ENCODE measurements around the gene GALNTL6. TPM values are rescaled to one million over a fixed set of nuclear protein-coding genes. Genes with fewer than 3 reads are reported as not detected.

The GALNTL6 gene
- total and polyA plus RNA-seq, 4 donors: 0.08 to 0.09 (median 0.09) TPM; not detected in 1

DNA sequence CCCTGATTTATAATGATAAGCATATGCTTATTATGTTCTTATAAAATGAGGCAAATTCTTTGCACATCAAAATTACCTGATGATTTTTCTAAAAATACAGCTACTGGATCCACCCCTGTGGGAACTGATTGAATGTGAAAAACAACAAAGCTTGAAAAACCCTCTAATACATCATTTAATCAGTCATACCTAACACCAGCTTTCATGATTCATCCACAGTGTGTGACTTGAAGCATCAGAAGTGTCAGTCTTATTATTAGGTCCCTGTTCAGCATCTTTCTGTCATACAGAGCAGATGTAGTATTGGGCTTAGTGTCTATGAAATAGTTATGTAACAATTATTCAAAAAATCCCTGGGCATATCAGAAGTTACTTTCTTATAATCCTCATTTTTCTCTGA is 684.1 kb downstream of the GALNTL6 start:
- Histone ChIP-seq H3K27me3 (ENCODE audit: control insufficient read depth in 3 of 3, insufficient read depth in 3 of 3, low read length in 2 of 3) (no peaks in the 10 kb centered on the region), H3K9ac (ENCODE audit: insufficient read depth in 1 of 2, low read length in 2 of 2) (no peak overlapping the region), H3K27ac (ENCODE audit: low read depth in 1 of 2, low read length in 1 of 2) (no peak overlapping the region), H3K4me3 (no peak overlapping the region), H3K4me1 (ENCODE audit: control insufficient read depth in 5 of 5, insufficient read depth in 5 of 5, low read length in 5 of 5) (no peaks in the 10 kb centered on the region), H3K36me3 (ENCODE audit: control insufficient read depth in 4 of 4, insufficient read depth in 4 of 4, low read length in 4 of 4) (no peaks in the 10 kb centered on the region), H3K9me3 (ENCODE audit: control insufficient read depth in 4 of 4, insufficient read depth in 3 of 4, low read length in 3 of 4) (no peaks in the 10 kb centered on the region)
- ATAC-seq (ENCODE audit: insufficient read depth, low FRiP score) (no peak), DNase-seq (no peak)
- TF ChIP-seq, protein P1, sequence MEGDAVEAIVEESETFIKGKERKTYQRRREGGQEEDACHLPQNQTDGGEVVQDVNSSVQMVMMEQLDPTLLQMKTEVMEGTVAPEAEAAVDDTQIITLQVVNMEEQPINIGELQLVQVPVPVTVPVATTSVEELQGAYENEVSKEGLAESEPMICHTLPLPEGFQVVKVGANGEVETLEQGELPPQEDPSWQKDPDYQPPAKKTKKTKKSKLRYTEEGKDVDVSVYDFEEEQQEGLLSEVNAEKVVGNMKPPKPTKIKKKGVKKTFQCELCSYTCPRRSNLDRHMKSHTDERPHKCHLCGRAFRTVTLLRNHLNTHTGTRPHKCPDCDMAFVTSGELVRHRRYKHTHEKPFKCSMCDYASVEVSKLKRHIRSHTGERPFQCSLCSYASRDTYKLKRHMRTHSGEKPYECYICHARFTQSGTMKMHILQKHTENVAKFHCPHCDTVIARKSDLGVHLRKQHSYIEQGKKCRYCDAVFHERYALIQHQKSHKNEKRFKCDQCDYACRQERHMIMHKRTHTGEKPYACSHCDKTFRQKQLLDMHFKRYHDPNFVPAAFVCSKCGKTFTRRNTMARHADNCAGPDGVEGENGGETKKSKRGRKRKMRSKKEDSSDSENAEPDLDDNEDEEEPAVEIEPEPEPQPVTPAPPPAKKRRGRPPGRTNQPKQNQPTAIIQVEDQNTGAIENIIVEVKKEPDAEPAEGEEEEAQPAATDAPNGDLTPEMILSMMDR (IDR thresholded peaks at IDR 0.05; ENCODE audit: control extremely low read depth, extremely low read depth): no peak

DNA sequence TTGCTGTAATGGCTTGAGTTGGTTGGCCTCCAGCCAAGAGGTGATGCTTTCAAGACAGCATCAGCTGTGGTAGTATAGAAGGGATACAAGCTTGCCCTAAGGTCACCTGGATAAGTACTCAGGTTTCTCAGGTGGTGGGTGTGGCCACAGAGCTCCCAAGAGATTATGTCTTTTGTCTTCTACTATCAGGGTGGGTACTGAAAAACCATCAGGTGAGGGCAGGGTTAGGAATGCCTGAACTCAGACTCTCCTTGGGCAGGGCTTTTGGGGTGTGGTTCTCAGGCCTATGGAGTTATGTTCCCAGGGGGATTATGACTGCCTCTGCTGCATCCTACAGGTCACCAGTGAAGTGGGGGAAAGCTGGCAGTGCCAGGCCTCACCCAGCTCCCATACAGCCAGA is 700.8 kb downstream of the GALNTL6 start:
- Histone ChIP-seq H3K27ac (ENCODE audit: low read depth in 1 of 2, low read length in 1 of 2) (no peak overlapping the region), H3K4me1 (ENCODE audit: control insufficient read depth in 5 of 5, insufficient read depth in 5 of 5, low read length in 5 of 5) (no peaks in the 10 kb centered on the region), H3K9ac (ENCODE audit: insufficient read depth in 1 of 2, low read length in 2 of 2) (no peak overlapping the region), H3K9me3 (ENCODE audit: control insufficient read depth in 4 of 4, insufficient read depth in 3 of 4, low read length in 3 of 4) (no peaks in the 10 kb centered on the region), H3K4me3 (no peak overlapping the region), H3K27me3 (ENCODE audit: control insufficient read depth in 3 of 3, insufficient read depth in 3 of 3, low read length in 2 of 3) (no peaks in the 10 kb centered on the region), H3K36me3 (ENCODE audit: control insufficient read depth in 4 of 4, insufficient read depth in 4 of 4, low read length in 4 of 4) (no peaks in the 10 kb centered on the region)
- TF ChIP-seq, protein P1 (IDR thresholded peaks at IDR 0.05; ENCODE audit: control extremely low read depth, extremely low read depth): no peak
- no peak for DNase-seq
- ATAC-seq (ENCODE audit: insufficient read depth, low FRiP score): no peak

DNA sequence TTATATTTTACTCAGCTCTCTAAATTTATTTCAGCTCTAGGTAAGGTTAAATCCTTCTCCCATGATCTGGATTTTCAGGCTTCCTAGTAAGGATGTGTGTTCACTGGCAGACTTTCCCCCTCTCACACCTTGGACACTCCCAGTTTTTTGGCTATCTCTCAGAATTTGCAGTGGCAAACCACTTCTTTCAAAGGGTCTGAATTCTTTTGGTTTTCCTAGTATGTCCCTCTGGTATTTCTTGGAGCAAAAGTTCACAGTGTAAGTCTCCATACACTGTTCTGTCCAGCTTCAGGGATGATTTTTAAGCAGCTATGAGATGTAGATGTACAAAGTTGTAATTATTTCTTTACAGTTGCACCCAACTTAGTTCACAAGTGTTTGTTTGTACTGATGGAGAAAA is 701.6 kb downstream of the GALNTL6 start:
- H3K36me3 ChIP-seq (ENCODE audit: control insufficient read depth in 4 of 4, insufficient read depth in 4 of 4, low read length in 4 of 4): no peaks in the 10 kb centered on the region
- no peaks in the 10 kb centered on the region for H3K9me3 ChIP-seq (ENCODE audit: control insufficient read depth in 4 of 4, insufficient read depth in 3 of 4, low read length in 3 of 4)
- H3K9ac ChIP-seq (ENCODE audit: insufficient read depth in 1 of 2, low read length in 2 of 2): no peak overlapping the region
- no peaks in the 10 kb centered on the region for H3K4me1 ChIP-seq (ENCODE audit: control insufficient read depth in 5 of 5, insufficient read depth in 5 of 5, low read length in 5 of 5)
- no peak overlapping the region for H3K27ac ChIP-seq (ENCODE audit: low read depth in 1 of 2, low read length in 1 of 2)
- TF ChIP-seq, protein P1 (IDR thresholded peaks at IDR 0.05; ENCODE audit: control extremely low read depth, extremely low read depth): no peak
- DNase-seq (no peak), ATAC-seq (ENCODE audit: insufficient read depth, low FRiP score) (no peak)
- H3K27me3 ChIP-seq (ENCODE audit: control insufficient read depth in 3 of 3, insufficient read depth in 3 of 3, low read length in 2 of 3): no peaks in the 10 kb centered on the region
- no peak overlapping the region for H3K4me3 ChIP-seq

DNA sequence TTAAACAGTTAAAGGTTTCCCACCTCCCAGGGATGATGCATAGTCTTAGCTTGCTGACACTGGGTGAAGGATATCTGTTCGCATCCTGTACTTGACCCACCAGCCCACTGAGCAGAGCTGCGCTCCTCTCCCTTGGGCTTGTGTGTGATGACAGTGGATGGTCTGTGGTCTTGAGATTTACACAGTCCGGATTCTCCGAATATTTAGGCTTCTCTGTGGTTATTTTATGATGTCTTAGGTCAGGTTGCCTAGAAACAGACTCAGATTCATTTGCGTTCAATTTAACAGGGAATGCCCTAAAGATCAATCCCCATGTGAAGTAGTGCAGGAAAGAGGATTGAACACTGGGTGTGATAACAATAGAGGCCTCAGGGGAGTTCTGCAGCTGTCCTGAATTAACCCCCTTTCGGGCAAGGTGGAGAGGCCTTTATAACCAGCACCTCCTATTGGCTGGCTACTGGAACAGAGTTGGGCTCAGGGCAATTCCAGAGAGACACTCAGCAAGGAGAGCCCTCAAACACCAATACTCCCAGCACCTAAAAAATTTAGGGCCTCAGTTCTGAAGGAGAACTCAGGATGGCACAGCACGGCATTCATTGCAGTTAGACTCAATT is 702.2 kb downstream of the GALNTL6 start:
- 81 to 89% methylated on average over 7 of the region's 7 CpGs for WGBS, 2 donors
- H3K9ac ChIP-seq (ENCODE audit: insufficient read depth in 1 of 2, low read length in 2 of 2): no peak overlapping the region
- TF ChIP-seq, protein P1 (IDR thresholded peaks at IDR 0.05; ENCODE audit: control extremely low read depth, extremely low read depth): no peak
- H3K27me3 ChIP-seq (ENCODE audit: control insufficient read depth in 3 of 3, insufficient read depth in 3 of 3, low read length in 2 of 3): no peaks in the 10 kb centered on the region
- no peak overlapping the region for H3K4me3 ChIP-seq
- DNase-seq (no peak), ATAC-seq (ENCODE audit: insufficient read depth, low FRiP score) (no peak)
- no peaks in the 10 kb centered on the region for H3K4me1 ChIP-seq (ENCODE audit: control insufficient read depth in 5 of 5, insufficient read depth in 5 of 5, low read length in 5 of 5)
- H3K36me3 ChIP-seq (ENCODE audit: control insufficient read depth in 4 of 4, insufficient read depth in 4 of 4, low read length in 4 of 4): no peaks in the 10 kb centered on the region
- H3K27ac ChIP-seq (ENCODE audit: low read depth in 1 of 2, low read length in 1 of 2): no peak overlapping the region
- H3K9me3 ChIP-seq (ENCODE audit: control insufficient read depth in 4 of 4, insufficient read depth in 3 of 4, low read length in 3 of 4): no peaks in the 10 kb centered on the region
